Activated effector memory CD4-positive, alpha-beta T cell treated with Interleukin-2 at 50 U/mL for 16 hours (primary cell): ENCODE results near the gene SLC15A3.

ENCODE experiments used
- DNase-seq: peaks from one replicate; pipeline ENCODE4 v3.0.0-alpha.2; 2020

The SLC15A3 gene

DNA sequence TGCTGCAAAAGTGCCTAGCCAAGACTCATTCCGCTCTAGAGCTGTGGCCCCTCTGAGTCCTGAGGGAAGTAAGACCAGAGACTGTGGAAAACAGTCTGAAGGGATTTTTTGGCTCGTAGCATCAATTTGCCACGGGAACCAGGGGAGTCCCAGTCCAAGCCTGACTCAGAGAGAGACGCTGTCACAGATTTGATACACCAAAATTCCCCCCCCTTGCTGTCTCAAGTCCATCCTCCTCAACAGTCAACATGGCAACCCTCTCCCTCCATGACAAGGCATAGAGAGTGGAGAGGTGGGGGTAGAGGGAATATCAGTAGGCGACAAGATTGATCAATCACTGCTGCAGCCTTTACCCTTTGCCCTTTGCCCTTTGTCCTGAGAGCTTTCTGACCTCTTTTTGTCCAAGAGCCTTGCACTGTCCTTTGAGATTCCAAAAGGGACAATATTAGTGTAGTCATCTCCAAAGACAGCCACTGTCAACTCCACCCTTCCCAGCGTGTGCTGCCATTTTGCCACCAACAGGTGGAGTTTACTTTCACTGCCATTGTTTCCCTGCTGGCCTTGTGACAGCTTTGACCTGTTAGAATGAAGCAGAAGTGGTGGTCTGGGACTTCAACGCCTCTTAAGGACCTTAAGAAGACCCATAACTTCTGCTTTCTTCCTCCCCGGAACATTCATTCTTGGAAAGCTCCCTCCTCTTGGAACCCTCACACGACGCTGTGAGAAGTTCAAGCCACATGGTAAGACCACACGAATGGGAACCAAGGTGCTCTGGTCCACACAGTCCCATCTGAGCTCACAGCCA is 7.3 kb downstream of the SLC15A3 start:
- no peak for DNase-seq

GRCh38 chr11:60942970-60943565 is 8.9 kb downstream of the SLC15A3 start:
- no peak for DNase-seq

GRCh38 chr11:60942219-60942618 is 9.8 kb downstream of the SLC15A3 start:
- no peak for DNase-seq

GRCh38 chr11:60941371-60942119 is 10.4 kb downstream of the SLC15A3 start:
- DNase-seq, result no peak

DNA sequence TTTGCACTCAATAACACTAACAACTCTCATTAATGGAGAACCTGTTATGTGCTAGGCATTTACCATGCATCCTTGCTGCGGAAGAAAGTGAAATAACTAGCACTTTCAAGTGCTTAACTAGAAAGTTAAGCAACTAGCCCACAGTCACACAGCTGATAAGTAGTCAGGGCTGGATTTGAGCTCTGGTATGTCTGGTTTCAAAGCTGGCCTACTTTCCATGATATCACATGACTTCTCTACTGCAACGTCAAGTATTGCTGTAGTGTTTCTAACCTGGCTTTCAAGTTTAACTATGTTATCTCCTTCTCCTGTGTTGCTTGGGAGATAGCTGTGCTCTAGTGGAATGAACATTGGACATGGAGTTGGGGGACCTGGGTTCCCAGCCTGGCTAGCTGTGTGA is 12.1 kb downstream of the SLC15A3 start:
- no peak for DNase-seq

- DNase-seq, result no peak
Observed at GRCh38 chr11:60939301-60939700, 12.7 kb downstream of the SLC15A3 start.

- DNase-seq, result no peak
Observed at GRCh38 chr11:60938500-60938899, 13.5 kb downstream of the SLC15A3 start.

GRCh38 chr11:60937811-60938210 is 14.2 kb downstream of the SLC15A3 start:
- no peak for DNase-seq

GRCh38 chr11:60937144-60937527 is 14.8 kb downstream of the SLC15A3 start:
- no peak for DNase-seq

GRCh38 chr11:60936467-60937143 is 15.4 kb downstream of the SLC15A3 start:
- DNase-seq, result no peak

DNA sequence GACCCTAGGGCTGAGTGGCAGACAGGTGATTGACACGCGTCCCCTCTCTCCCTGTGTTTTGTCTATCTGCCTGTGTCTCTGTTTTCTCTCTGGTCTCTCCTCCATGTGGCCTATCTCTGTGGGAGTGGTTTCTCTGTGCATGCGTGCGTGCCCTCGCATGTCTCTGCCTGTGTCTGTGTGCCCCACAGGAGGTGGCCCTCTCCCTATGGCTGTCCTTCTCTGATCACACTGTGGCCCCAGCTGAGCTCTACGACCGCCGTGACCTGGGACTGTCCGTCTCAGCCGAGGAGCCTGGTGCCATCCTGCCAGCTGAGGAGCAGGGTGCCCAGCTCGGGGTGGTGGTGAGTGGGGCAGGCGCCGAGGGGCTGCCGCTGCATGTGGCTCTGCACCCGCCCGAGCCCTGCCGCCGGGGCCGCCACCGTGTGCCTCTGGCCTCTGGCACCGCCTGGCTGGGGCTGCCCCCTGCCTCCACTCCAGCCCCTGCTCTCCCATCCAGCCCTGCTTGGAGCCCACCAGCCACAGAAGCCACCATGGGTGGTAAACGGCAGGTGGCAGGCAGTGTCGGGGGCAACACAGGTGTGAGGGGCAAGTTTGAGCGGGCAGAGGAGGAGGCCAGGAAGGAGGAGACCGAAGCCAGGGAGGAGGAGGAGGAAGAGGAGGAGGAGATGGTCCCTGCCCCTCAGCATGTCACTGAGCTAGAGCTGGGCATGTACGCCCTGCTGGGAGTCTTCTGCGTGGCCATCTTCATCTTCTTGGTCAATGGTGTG is 16.1 kb downstream of the SLC15A3 start:
- no peak for DNase-seq

- DNase-seq, result no peak
Observed at GRCh38 chr11:60934790-60935605, 17.0 kb downstream of the SLC15A3 start.

GRCh38 chr11:60934124-60934789 is 17.7 kb downstream of the SLC15A3 start:
- DNase-seq, result no peak

DNA sequence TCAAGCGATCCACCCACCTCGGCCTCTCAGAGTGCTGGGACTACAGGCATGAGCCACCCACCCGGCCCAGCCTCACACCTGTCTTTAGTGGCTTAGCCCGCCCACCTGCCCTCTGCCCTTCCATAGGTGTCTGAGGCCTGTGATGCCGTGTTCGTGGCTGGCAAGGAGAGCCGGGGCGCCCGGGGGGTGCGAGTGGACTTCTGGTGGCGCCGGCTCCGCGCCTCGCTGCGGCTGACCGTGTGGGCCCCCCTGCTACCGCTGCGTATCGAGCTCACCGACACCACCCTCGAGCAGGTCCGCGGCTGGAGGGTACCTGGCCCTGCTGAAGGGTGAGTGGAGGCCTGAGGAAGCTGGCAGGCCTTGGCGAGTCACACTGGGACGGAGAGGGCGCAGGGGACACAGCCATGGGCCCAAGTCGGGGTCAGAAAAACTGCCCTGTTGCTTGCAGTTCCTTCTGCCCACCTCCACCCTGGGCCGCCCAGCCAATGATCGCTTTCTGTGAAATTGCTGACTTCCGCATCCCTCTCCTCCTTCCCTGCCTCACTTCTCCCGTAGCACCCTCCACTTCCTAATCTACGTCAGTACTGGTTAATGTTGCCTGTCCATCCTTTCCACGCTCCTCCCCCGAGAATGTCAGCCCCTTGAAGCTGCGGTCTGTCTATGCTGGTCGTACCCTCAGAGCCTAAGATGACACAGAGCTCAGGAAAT is 18.4 kb downstream of the SLC15A3 start:
- DNase-seq, result no peak

- DNase-seq, result no peak
Observed at GRCh38 chr11:60932605-60933356, 19.2 kb downstream of the SLC15A3 start.

- no peak for DNase-seq
Observed at GRCh38 chr11:60931917-60932316, 20.1 kb downstream of the SLC15A3 start.

GRCh38 chr11:60930394-60930793 is 21.6 kb downstream of the SLC15A3 start:
- DNase-seq, result no peak

DNA sequence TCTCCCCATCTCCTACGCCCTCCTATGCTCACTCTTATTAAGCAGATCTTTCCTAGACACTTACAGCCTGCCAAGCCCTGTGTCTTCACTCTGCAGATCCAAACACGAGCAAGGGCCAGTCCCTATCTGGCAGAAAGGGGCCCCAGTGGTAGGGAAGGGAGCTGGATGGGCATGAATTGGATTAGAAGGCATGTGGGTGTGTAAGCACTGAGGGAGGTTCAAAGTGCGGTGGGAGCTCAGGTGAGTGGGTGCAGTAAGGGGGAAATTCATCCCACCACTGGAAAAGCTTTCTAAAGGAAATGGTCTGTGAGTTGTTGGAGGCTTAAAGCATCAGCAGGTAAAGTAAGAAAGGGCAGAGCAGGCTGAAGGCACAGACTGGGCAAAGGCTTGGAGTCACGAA is 22.2 kb downstream of the SLC15A3 start:
- no peak for DNase-seq

- no peak for DNase-seq
Observed at GRCh38 chr11:60928563-60929001, 23.4 kb downstream of the SLC15A3 start.

DNA sequence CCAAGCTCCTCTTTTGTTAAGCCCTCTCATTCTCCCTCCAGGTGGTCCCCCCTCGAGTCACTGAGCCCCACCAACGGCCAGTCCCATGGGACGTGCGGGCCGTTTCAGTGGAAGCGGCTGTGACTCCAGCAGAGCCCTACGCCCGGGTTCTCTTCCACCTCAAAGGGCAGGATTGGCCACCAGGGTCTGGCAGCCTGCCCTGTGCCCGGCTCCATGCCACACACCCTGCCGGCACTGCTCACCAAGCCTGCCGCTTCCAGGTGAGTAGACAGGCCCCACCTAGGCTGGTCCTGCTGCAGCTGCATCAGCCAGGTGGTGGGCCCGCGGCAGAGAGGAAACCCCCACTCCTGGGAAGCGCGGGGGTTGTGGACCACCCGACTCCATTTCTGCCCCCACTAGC is 24.4 kb downstream of the SLC15A3 start:
- no peak for DNase-seq
